GM18502 (cell line): Measurements from ENCODE around the gene TNS3.

Experiments used
- ATAC-seq: cut with Tn5 transposase; IDR thresholded peaks from one replicate; pipeline ENCODE4 v1.9.1; 2021; ENCODE audit warnings: mild to moderate bottlenecking; ENCODE audit not compliant: unreplicated experiment, poor library complexity

TNS3 gene

GRCh38 chr7:47493976-47494911 is 87.7 kb downstream of the TNS3 start:
- no peak for ATAC-seq

- ATAC-seq = no peak
Observed at GRCh38 chr7:47492716-47493325, 89.1 kb downstream of the TNS3 start.

DNA sequence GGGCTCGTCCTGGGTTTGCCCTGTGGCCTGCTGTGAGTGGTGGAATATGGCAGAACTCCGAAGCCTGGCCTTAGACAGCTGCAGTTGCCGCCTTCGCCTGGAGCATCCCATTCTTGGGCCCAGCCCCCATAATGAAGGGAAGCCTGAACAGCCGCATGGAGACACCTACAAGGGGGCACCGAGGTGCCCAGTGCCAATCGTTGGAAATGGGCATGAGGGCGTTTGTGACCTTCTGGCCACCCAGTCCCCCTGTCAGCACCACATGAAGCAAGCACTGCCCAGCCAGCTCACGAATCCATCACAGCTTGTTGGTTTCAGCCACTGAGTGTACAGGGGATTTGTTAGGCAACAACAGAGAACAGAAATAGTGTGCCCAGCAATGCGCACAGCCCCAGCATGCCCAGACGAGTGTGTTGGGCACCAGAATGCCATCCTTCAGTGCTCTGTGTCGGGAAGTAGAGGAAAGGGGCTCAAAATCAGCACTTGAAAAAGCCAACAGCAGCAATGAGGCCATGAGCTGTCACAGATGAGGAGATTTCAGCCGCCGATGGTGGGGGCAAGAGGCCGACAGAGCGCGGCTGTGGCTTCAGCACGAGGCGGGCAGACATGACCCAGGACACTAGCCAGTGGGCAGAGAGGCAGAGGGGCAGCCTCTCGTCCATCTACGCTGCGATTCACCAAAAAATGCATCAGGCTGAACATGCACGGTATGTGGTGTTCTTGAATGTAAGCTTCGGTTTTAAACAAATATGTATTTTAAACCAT is 91.2 kb downstream of the TNS3 start:
- ATAC-seq = no peak

GRCh38 chr7:47489624-47490023 is 92.3 kb downstream of the TNS3 start:
- ATAC-seq = no peak

DNA sequence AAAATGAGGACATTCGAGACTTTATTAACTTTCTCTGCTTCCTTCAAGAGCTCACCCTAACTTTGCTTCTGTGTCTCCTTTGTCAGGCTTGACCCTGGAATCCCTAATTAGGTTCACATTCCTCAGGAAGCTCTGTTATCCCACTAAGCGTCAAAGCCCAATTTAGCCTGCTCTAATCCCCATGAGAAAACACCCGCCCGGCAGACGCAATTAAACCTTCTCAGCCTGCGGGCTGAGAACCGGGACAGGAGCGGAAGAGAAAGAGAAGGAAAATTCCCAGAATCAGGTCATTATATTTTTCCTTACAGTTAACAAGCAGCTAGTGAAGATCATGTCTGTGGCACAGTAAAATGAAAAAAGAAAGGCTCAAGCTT is 93.0 kb downstream of the TNS3 start:
- ATAC-seq = no peak

DNA sequence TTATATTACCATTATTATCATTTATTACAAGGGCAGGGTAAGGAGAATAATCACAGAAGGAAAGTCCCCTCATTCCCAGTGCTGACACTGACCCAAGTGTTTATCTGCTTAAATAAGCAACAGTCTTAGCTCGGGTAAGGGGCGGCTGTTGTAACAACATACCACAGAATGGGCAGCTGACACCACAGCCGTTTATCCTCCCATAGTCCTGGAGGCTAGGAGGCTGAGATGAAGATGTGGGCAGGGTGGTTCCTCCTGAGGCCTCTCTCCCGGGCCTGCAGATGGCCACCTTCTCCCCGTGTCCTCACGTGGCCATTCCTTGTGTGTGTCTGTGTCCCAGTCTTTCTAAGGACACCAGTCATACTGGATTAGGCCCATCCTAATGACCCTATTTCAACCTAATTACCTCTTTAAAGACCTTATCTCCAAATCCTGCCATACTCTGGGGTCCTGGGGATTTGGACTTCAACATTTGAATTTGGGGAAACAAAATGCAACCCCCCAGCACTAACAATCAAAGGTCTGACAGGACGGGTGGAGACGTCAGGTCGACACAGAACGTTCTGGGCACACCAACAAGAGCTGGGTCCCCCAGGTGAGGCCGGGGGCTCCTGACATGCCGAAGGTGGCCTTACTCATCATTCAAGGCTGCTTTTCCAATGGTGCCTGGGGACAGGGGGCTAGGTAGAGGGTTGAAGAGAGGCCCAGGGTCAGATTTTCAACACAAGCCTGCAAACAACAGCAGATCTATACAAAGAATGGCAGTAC is 93.5 kb downstream of the TNS3 start:
- no peak for ATAC-seq

GRCh38 chr7:47485640-47486435 is 96.1 kb downstream of the TNS3 start:
- ATAC-seq = no peak

- ATAC-seq = no peak
Observed at GRCh38 chr7:47484923-47485639, 96.8 kb downstream of the TNS3 start.

DNA sequence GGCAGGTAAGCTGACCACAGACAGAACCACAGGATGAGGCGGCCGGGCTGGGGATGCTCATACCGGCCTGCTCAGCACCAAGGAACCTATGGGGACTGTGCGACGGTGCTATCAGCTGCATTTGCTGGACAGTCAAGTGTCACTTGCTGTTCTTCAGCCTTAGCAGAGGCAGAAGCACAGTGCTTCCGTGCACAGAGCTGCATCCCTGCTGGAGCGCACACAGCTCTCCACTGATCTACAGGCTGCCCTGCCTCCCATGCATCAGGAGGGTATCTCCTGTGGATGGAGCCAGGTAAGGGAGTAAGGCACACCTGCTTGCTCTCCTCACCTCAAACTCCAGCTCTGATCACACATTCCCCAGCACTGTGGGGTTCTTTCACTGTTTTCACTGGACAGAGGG is 97.5 kb downstream of the TNS3 start:
- no peak for ATAC-seq

- ATAC-seq = no peak
Observed at GRCh38 chr7:47483604-47484273, 98.2 kb downstream of the TNS3 start.

DNA sequence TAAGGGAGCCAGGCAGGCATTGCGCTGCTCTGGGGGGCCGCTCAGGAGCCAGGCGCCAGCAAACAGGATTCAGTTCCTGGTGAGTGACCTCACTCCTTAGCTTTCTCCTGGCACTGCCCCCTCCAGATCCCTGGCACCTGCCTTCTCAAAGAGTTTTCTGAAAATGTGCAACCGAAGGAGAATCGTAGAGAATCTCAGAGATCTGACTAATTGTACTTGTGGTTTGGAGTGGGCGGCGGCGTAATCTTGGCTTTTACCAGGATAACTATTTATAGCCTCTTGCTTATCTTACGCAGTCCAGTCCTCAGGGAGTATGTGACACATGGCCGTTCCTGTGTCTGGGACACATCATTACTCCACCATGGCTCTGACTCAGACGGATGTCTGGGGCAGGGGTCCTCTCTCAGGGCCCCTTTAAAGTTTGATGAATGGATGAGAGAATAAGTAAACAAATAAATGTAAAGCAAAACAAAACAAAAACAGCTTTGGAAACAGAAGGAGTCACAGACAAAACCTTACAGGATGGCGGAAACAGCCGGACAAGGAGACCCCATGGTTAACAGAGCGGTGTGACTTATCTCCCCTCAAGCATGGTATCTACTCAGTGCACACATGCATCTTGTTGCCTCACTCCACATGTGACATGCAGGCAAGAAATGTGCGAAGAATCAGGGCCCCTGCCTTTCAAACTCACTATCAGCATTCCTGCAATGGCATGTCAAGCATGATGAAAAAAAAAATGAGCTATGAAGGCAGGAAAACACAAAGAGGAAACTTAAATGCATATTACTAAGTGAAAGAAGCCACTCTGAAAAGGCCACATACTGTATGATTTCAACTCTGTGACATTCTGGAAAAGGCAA is 99.7 kb downstream of the TNS3 start:
- ATAC-seq = no peak

DNA sequence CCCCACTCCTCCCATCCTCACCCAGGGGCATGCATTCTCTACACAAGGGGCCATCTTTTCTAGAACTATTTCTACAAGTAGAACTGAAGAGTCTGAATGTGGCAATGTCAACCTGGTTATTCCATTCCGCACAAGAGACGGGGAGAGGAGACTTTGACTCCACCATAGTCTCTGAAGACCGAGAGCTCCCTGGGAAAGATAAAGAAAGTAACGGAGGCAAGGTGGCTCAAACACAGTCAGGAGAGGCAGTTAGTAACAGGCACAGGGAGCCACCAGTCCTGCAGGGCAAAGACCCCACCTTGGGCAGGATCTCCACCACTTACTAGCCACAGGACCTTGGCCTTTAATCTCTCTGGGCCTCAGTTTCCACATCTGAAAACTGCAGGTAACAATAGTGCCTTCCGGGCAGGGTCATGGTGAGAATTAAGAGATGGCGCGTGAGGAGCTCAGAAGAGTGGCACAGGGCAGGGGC is 100.3 kb downstream of the TNS3 start:
- ATAC-seq = no peak

GRCh38 chr7:47480576-47481538 is 101.1 kb downstream of the TNS3 start:
- ATAC-seq = peak; percentile 73

GRCh38 chr7:47479821-47480575 is 101.9 kb downstream of the TNS3 start:
- ATAC-seq = no peak

DNA sequence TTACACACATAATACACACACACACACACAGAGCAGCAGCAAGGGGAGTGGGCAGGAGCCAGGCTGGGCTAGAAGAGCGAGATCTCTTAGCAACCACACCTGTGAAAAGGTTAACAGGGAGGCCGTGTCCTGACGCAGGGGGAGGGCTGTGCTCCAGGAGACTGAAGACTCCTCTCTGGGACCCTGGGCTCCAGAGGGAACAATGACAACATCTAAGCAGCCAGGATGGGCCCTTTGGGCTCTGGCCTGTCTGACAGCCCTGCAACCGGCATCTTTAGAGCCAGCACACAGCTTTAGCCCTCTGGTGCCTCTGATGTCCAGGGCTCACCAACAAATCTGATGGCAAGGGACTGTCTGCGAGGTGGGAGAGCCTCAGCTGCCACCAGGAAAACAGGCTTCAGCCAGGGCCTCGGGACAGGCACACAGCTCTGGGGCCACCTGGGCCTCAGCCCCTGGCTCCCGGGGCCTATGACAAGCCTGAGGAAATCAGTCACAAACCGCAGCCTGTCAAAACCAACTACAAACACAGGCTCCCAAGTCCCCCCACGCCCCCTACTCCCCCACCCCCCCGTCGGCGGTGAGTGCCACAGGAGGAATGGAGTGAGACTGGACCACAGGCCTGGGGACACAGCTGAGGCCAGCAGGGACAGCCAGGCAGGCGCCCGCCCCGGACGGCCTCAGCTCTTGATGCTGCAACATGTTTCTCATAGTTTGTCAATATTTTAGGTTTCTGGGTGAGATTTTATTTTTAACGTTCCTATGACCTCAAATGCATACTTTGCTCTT is 102.8 kb downstream of the TNS3 start:
- ATAC-seq = no peak
